Measurements from ENCODE around the gene AGPS. TPM values are rescaled to one million over a fixed set of nuclear protein-coding genes. Genes with fewer than 3 reads are reported as not detected.
"Not testable (repeated sequence)": the region's sequence is repeated elsewhere in the genome, so short reads cannot be mapped to it uniquely, and the experiment has no call there.

AGPS gene
- total and polyA plus RNA-seq, 10 of the 15 experiments (the other 5 are each of a cell fraction or from before 2014, with no cell fraction given), result 7.9 to 54.2 (median 38.7) TPM

DNA sequence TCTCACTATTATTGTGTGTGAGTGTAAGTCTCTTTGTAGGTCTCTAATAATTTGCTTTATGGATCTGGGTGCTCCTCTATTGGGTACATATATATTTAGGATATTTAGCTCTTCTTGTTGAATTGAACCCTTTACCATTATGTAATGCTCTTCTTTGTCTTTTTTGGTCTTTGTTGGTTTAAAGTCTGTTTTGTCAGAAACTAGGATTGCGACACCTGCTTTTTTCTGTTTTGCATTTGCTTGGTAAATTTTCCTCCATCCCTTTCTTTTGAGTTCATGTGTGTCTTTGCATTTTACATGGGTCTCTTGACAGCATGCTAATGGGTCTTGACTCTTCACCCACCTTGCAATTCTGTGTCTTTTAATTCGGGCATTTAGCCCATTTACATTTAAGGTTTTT is 35.4 kb downstream of the AGPS start:
- DNase-seq (ENCODE audit: low read depth, low spot score); H4K20me1 ChIP-seq (ENCODE audit: control insufficient read depth, insufficient read depth); H3K4me2 ChIP-seq (ENCODE audit: control insufficient read depth, insufficient read depth); BruUV-seq (replicated peaks); in situ Hi-C loops (cut with MboI); ATAC-seq; intact Hi-C loops (cut with micrococcal nuclease; ENCODE audit: unreplicated experiment); H3K27ac ChIP-seq (ENCODE audit: control insufficient read depth, insufficient read depth); SMC1A ChIA-PET (ENCODE audit: uncharacterized antibody, unreplicated experiment); RAD21 ChIA-PET (ENCODE audit: unreplicated experiment); H3K27me3 ChIP-seq (replicated peaks in 1 of 2; ENCODE audit: control insufficient read depth in 2 of 2, insufficient read depth in 2 of 2, low read length in 1 of 2); H3K9ac ChIP-seq (ENCODE audit: control insufficient read depth, insufficient read depth, low read length); H3K79me2 ChIP-seq (ENCODE audit: control insufficient read depth, insufficient read depth, low read length); H3K4me3 ChIP-seq; H2AFZ ChIP-seq (ENCODE audit: control insufficient read depth, low read depth, low read length); H3K36me3 ChIP-seq (ENCODE audit: control insufficient read depth in 2 of 2, insufficient read depth in 2 of 2, low read length in 1 of 2); H3K4me1 ChIP-seq (ENCODE audit: control insufficient read depth, insufficient read depth, low read length); FAIRE-seq: not testable (repeated sequence)
- WGBS (ENCODE audit: insufficient coverage, insufficient replicate concordance, low lambda C conversion rate, missing lambda C conversion rate), result 88% methylated on average over 2 of the region's 2 CpGs
- ChIA-PET CTCF (interaction anchor here (0.6 to 0.8 kb wide), 2 partner anchors 12 to 295 kb away, joined by 3 read pairs; no protein-coding TSS in a partner anchor), POLR2A (interaction anchor here (1.6 kb wide), 1 partner anchor 13 kb away, joined by 4 read pairs; no protein-coding TSS in a partner anchor)
- H3K9me3 ChIP-seq (replicated peaks; ENCODE audit: control insufficient read depth, insufficient read depth, low read length), result peaks cover 23% of the 10 kb centered on the region

DNA sequence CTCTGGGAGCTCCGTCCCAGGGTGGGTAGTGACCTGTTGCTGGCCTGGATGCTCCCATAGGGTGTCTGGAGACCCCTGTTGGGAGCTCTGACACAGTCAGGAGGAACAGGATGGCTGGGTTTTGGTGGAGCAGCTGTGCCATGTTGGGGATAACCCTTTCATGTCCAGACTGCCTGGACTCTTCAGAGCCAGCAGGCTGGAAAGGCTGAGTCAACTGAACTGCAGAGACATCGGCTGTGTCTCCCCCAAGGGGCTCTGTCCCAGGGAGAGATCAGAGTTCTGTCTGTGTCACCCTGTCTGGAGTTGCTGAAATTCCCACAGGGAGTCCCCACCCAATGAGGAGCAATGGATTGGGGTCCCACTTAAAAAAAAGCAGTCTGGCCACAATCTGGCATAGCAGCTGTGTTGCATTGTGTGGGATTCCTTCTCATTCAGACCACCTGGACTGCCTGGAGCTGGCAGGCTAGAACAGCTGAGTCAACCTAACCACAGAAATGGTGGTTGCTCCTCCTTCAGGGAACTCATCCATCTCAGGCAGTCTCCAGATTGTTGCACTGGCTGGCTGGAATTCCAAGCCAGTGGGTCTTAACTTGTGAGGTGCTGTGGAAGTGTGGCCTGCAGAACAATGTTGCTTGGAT is 37.2 kb downstream of the AGPS start:
- FAIRE-seq (no peak), DNase-seq (ENCODE audit: low read depth, low spot score) (no peak), ATAC-seq (no peak)
- Histone ChIP-seq H3K9me3 (replicated peaks; ENCODE audit: control insufficient read depth, insufficient read depth, low read length) (peaks cover 31% of the 10 kb centered on the region), H3K27me3 (replicated peaks in 1 of 2; ENCODE audit: control insufficient read depth in 2 of 2, insufficient read depth in 2 of 2, low read length in 1 of 2) (no peaks in the 10 kb centered on the region), H3K9ac (ENCODE audit: control insufficient read depth, insufficient read depth, low read length) (no peak overlapping the region), H2AFZ (ENCODE audit: control insufficient read depth, low read depth, low read length) (no peak overlapping the region), H4K20me1 (ENCODE audit: control insufficient read depth, insufficient read depth) (no peaks in the 10 kb centered on the region), H3K4me2 (ENCODE audit: control insufficient read depth, insufficient read depth) (no peak overlapping the region), H3K27ac (ENCODE audit: control insufficient read depth, insufficient read depth) (no peak overlapping the region), H3K36me3 (ENCODE audit: control insufficient read depth in 2 of 2, insufficient read depth in 2 of 2, low read length in 1 of 2) (peaks cover 0 to 4% of the 10 kb centered on the region in 2 experiments; a peak in 3 of 4 replicates), H3K4me3 (no peak overlapping the region), H3K79me2 (ENCODE audit: control insufficient read depth, insufficient read depth, low read length) (no peaks in the 10 kb centered on the region; the same call in none of the 2 replicates), H3K4me1 (ENCODE audit: control insufficient read depth, insufficient read depth, low read length) (no peaks in the 10 kb centered on the region)
- in situ Hi-C loops (cut with MboI) (no loop called here), intact Hi-C loops (cut with micrococcal nuclease; ENCODE audit: unreplicated experiment) (no loop called here)
- 100% methylated on average over 2 of the region's 2 CpGs for WGBS (ENCODE audit: insufficient coverage, insufficient replicate concordance, low lambda C conversion rate, missing lambda C conversion rate)
- ChIA-PET RAD21 (ENCODE audit: unreplicated experiment) (no interaction called here), POLR2A (no interaction called here), CTCF (interaction anchor here (0.8 to 1.0 kb wide), 3 partner anchors 12 to 46 kb away, joined by 3 read pairs; no protein-coding TSS in a partner anchor), SMC1A (ENCODE audit: uncharacterized antibody, unreplicated experiment) (interaction anchor here (0.7 to 1.2 kb wide), 3 partner anchors 7 to 242 kb away, joined by 3 to 5 read pairs (median 3); no protein-coding TSS in a partner anchor)
- no TSS peak for BruUV-seq (replicated peaks)
- TF ChIP-seq ATF7 (IDR thresholded peaks at IDR 0.05; ENCODE audit: low read depth) (no peak), IKZF1 (conservative IDR thresholded peaks at IDR 0.05) (no peak), WRNIP1 (IDR thresholded peaks at IDR 0.05; ENCODE audit: borderline replicate concordance, low read depth, low read length) (no peak), RBBP5 (conservative IDR thresholded peaks at IDR 0.05) (no peak), BACH1 (IDR thresholded peaks at IDR 0.05; ENCODE audit: borderline replicate concordance) (no peak), POLR2AphosphoS2 (IDR thresholded peaks at IDR 0.05; ENCODE audit: low read depth, low read length) (no peak), MTA2 (IDR thresholded peaks at IDR 0.05; ENCODE audit: low read depth) (no peak), ZZZ3 (IDR thresholded peaks at IDR 0.05; ENCODE audit: control insufficient read depth, insufficient read length, low read depth) (no peak)
- TF ChIP-seq, protein P1, sequence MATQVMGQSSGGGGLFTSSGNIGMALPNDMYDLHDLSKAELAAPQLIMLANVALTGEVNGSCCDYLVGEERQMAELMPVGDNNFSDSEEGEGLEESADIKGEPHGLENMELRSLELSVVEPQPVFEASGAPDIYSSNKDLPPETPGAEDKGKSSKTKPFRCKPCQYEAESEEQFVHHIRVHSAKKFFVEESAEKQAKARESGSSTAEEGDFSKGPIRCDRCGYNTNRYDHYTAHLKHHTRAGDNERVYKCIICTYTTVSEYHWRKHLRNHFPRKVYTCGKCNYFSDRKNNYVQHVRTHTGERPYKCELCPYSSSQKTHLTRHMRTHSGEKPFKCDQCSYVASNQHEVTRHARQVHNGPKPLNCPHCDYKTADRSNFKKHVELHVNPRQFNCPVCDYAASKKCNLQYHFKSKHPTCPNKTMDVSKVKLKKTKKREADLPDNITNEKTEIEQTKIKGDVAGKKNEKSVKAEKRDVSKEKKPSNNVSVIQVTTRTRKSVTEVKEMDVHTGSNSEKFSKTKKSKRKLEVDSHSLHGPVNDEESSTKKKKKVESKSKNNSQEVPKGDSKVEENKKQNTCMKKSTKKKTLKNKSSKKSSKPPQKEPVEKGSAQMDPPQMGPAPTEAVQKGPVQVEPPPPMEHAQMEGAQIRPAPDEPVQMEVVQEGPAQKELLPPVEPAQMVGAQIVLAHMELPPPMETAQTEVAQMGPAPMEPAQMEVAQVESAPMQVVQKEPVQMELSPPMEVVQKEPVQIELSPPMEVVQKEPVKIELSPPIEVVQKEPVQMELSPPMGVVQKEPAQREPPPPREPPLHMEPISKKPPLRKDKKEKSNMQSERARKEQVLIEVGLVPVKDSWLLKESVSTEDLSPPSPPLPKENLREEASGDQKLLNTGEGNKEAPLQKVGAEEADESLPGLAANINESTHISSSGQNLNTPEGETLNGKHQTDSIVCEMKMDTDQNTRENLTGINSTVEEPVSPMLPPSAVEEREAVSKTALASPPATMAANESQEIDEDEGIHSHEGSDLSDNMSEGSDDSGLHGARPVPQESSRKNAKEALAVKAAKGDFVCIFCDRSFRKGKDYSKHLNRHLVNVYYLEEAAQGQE (IDR thresholded peaks at IDR 0.05; ENCODE audit: low read depth, low read length), result no peak
- TF ChIP-seq, protein P2, sequence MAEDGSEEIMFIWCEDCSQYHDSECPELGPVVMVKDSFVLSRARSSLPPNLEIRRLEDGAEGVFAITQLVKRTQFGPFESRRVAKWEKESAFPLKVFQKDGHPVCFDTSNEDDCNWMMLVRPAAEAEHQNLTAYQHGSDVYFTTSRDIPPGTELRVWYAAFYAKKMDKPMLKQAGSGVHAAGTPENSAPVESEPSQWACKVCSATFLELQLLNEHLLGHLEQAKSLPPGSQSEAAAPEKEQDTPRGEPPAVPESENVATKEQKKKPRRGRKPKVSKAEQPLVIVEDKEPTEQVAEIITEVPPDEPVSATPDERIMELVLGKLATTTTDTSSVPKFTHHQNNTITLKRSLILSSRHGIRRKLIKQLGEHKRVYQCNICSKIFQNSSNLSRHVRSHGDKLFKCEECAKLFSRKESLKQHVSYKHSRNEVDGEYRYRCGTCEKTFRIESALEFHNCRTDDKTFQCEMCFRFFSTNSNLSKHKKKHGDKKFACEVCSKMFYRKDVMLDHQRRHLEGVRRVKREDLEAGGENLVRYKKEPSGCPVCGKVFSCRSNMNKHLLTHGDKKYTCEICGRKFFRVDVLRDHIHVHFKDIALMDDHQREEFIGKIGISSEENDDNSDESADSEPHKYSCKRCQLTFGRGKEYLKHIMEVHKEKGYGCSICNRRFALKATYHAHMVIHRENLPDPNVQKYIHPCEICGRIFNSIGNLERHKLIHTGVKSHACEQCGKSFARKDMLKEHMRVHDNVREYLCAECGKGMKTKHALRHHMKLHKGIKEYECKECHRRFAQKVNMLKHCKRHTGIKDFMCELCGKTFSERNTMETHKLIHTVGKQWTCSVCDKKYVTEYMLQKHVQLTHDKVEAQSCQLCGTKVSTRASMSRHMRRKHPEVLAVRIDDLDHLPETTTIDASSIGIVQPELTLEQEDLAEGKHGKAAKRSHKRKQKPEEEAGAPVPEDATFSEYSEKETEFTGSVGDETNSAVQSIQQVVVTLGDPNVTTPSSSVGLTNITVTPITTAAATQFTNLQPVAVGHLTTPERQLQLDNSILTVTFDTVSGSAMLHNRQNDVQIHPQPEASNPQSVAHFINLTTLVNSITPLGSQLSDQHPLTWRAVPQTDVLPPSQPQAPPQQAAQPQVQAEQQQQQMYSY (CRISPR knock-in tag; IDR thresholded peaks at IDR 0.05), result no peak
